NB4 (cell line): ENCODE measurements around the gene SEMA3A.

ENCODE experiments used
- POLR2A ChIP-seq: IDR thresholded peaks from 2 replicates; pipeline ENCODE4 v1.6.1; 2011; ENCODE audit warnings: mild to moderate bottlenecking; ENCODE audit not compliant: insufficient read length; ENCODE audit errors: extremely low read depth
- TF ChIP-seq, protein P1 (sequence below): IDR thresholded peaks from one replicate; pipeline ENCODE4 v1.5.1; 2012; ENCODE audit warnings: low read depth, low read length
- TF ChIP-seq, protein P2 (sequence below): IDR thresholded peaks from 2 replicates; pipeline ENCODE4 v1.6.1; 2011; ENCODE audit warnings: low read depth, low read length

DNA sequence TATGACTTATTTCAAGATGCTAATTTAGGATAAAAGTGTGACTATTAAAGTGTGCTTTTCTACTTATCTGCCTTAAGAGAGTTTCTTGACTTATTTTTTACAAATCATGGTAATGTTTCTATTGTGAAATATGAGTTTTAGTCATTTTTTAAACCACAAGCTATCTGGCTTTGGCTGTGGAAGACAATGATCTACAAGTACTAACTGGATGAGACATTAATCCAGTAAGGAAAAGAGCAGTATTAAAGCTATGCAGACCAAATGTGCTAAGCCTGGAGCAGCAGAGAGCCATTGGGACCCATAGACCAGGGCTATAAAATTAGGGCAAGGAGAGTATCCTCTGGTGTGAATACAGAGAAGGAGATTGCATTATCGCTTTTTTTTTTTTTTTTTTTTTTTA, 92.4 kb downstream of the SEMA3A start:
- no peak for TF ChIP-seq POLR2A
- TF ChIP-seq, protein P1, sequence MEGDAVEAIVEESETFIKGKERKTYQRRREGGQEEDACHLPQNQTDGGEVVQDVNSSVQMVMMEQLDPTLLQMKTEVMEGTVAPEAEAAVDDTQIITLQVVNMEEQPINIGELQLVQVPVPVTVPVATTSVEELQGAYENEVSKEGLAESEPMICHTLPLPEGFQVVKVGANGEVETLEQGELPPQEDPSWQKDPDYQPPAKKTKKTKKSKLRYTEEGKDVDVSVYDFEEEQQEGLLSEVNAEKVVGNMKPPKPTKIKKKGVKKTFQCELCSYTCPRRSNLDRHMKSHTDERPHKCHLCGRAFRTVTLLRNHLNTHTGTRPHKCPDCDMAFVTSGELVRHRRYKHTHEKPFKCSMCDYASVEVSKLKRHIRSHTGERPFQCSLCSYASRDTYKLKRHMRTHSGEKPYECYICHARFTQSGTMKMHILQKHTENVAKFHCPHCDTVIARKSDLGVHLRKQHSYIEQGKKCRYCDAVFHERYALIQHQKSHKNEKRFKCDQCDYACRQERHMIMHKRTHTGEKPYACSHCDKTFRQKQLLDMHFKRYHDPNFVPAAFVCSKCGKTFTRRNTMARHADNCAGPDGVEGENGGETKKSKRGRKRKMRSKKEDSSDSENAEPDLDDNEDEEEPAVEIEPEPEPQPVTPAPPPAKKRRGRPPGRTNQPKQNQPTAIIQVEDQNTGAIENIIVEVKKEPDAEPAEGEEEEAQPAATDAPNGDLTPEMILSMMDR = no peak
- TF ChIP-seq, protein P2, sequence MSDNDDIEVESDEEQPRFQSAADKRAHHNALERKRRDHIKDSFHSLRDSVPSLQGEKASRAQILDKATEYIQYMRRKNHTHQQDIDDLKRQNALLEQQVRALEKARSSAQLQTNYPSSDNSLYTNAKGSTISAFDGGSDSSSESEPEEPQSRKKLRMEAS = no peak
